HepG2 (cell line): ENCODE results near the gene ST6GALNAC3. TPM values are rescaled to one million over a fixed set of nuclear protein-coding genes. Genes with fewer than 3 reads are reported as not detected.

Experiments used
- ATAC-seq: fragments of 200-7000 bp; cut with Tn5 transposase; 3 replicates; pipeline ENCODE4 v1.9.1; 2020; ENCODE audit warnings: mild to moderate bottlenecking, moderate library complexity
- BruUV-seq: library from RNA; stranded (reverse); fragments of 400-500 nt; replicated peaks from 2 replicates; lab custom pipeline; 2021; lab: Mats Ljungman, UMichigan
- CTCF ChIA-PET: fragments of 300-600 bp; formaldehyde crosslinking; extraction: SDS; loops from one replicate; lab custom pipeline; 2021; ENCODE audit warnings: low total read pairs, inconsistent platforms, low intra/inter-chr PET ratio; lab: Yijun Ruan, JAX
- POLR2A ChIA-PET: fragments of 350-600 bp; sonication (Branson Sonifier 250); formaldehyde crosslinking; loops from one replicate; lab custom pipeline; 2020; ENCODE audit warnings: antibody characterized with exemption, inconsistent platforms; lab: Yijun Ruan, JAX
- DNase-seq: peaks from one replicate; pipeline ENCODE4 v3.0.0-alpha.2; 2015; ENCODE audit warnings: low spot score
- FAIRE-seq: peaks from 3 replicates; lab custom pipeline; 2011; peaks lifted over from hg19 to GRCh38; lab: Jason Lieb, UNC
- H2AFZ ChIP-seq: one replicate; pipeline ENCODE4 v1.6.1; 2011; ENCODE audit warnings: low read length, inconsistent platforms
- H3K27ac ChIP-seq: fragments of 300-600 bp; 3 replicates; pipeline ENCODE4 v1.8.0; 2011; ENCODE audit warnings: mixed run types, mild to moderate bottlenecking, mixed read lengths, low read length, inconsistent platforms; ENCODE audit not compliant: insufficient read depth; ENCODE audit errors: extremely low read length
- H3K27me3 ChIP-seq, 2 experiments: fragments of 200-600 bp in 1 of 2; 2 replicates in 1 of 2; 3 replicates in 1 of 2; pipeline versions ENCODE4 v1.6.0 to v1.8.0; 2011; ENCODE audit warnings: low read length in 2 of 2, mild to moderate bottlenecking in 2 of 2, moderate library complexity in 2 of 2, inconsistent platforms in 1 of 2; ENCODE audit not compliant: insufficient read depth in 2 of 2, control insufficient read depth in 1 of 2
- H3K36me3 ChIP-seq, 2 experiments: fragments of 200-600 bp in 1 of 2; replicated peaks in 1 of 2; 2 replicates in 1 of 2; 3 replicates in 1 of 2; pipeline versions ENCODE4 v1.5.1 to v1.8.0; 2011; ENCODE audit warnings: low read length in 2 of 2, inconsistent platforms in 1 of 2; ENCODE audit not compliant: insufficient read depth in 2 of 2, control insufficient read depth in 1 of 2
- H3K4me1 ChIP-seq: 2 replicates; pipeline ENCODE4 v1.5.1; 2012; ENCODE audit warnings: low read length, inconsistent platforms; ENCODE audit not compliant: insufficient read depth
- H3K4me2 ChIP-seq: 2 replicates; pipeline ENCODE4 v1.6.0; 2011; ENCODE audit warnings: low read depth, low read length, inconsistent platforms
- H3K4me3 ChIP-seq, 3 experiments: fragments of 200-600 bp in 1 of 3; sonication (generic), shearing (Covaris generic) in 1 of 3; replicated peaks in 1 of 3; 2 replicates each; pipeline ENCODE4 v1.5.1; 2011 to 2016; ENCODE audit warnings: low read length in 3 of 3, inconsistent platforms in 2 of 3, low read depth in 2 of 3, mild to moderate bottlenecking in 2 of 3, control low read depth in 1 of 3, mixed read lengths in 1 of 3; ENCODE audit not compliant: insufficient read depth in 1 of 3
- H3K79me2 ChIP-seq: one replicate; pipeline ENCODE4 v1.6.1; 2011; ENCODE audit warnings: low read length, inconsistent platforms; ENCODE audit not compliant: insufficient read depth
- H3K9ac ChIP-seq: 2 replicates; pipeline ENCODE4 v1.6.0; 2011; ENCODE audit warnings: mild to moderate bottlenecking, low read depth, low read length, inconsistent platforms; ENCODE audit not compliant: insufficient read depth
- H3K9me3 ChIP-seq: 2 replicates; pipeline ENCODE4 v1.5.1; 2012; ENCODE audit warnings: mild to moderate bottlenecking, low read length
- H4K20me1 ChIP-seq: 2 replicates; pipeline ENCODE4 v1.6.0; 2011; ENCODE audit warnings: inconsistent platforms, mild to moderate bottlenecking, low read length, moderate library complexity; ENCODE audit not compliant: insufficient read depth
- AHR ChIP-seq: IDR thresholded peaks from 2 replicates; pipeline ENCODE4 v1.6.1; 2018; ENCODE audit warnings: missing genetic modification reagents, missing compliant biosample characterization
- E2F2 ChIP-seq: sonication (generic); formaldehyde crosslinking; IDR thresholded peaks from 2 replicates; pipeline ENCODE4 v1.4.0; 2020; ENCODE audit warnings: missing genetic modification reagents, borderline replicate concordance
- KDM5A ChIP-seq: fragments of 200-600 bp; sonication (generic); IDR thresholded peaks from 2 replicates; pipeline ENCODE4 v1.7.0; 2018; ENCODE audit warnings: antibody characterized with exemption, mild to moderate bottlenecking, low read length, borderline replicate concordance
- SAFB2 ChIP-seq: sonication (generic); formaldehyde crosslinking; IDR thresholded peaks from 2 replicates; pipeline ENCODE4 v1.5.1; 2020; ENCODE audit warnings: missing genetic modification reagents, low read depth, mild to moderate bottlenecking, borderline replicate concordance
- YEATS4 ChIP-seq: sonication (generic); formaldehyde crosslinking; IDR thresholded peaks from 2 replicates; pipeline ENCODE4 v1.4.0; 2020; ENCODE audit warnings: missing genetic modification reagents, borderline replicate concordance
- ZBTB26 ChIP-seq: IDR thresholded peaks from 2 replicates; pipeline ENCODE4 v1.6.1; 2016; ENCODE audit warnings: missing compliant biosample characterization, missing genetic modification reagents, borderline replicate concordance
- ZEB1 ChIP-seq: IDR thresholded peaks from 2 replicates; pipeline ENCODE4 v1.6.1; 2012; ENCODE audit warnings: mild to moderate bottlenecking, low read depth, inconsistent platforms; ENCODE audit not compliant: insufficient replicate concordance
- ZNF256 ChIP-seq: sonication (generic); formaldehyde crosslinking; conservative IDR thresholded peaks from 2 replicates; pipeline ENCODE4 v1.4.0; 2020; ENCODE audit warnings: missing genetic modification reagents
- ZNF879 ChIP-seq: sonication (generic); formaldehyde crosslinking; IDR thresholded peaks from 2 replicates; pipeline ENCODE4 v1.8.1; 2023; ENCODE audit warnings: missing genetic modification reagents
- WGBS: methylation state at CpG from one replicate; pipeline ENCODE4 v1.1.6; 2017; ENCODE audit warnings: low lambda C conversion rate; 5-methylcytosine and 5-hydroxymethylcytosine counted together
- in situ Hi-C: cut with HindIII; loops from 2 replicates; pipeline ENCODE4 v1.10.0; 2017; ENCODE audit warnings: low pct_unique_long_range_greater_than_20kb; ENCODE audit not compliant: extremely low pct_ligation_motif_present
- intact Hi-C: fragments of 100-400 bp; cut with micrococcal nuclease; formaldehyde crosslinking; loops from one replicate; pipeline ENCODE4 v1.10.0; 2022; ENCODE audit not compliant: unreplicated experiment
- polyA plus RNA-seq, 8 experiments: library from polyadenylated mRNA; depleted of rRNA in 3 of 8; stranded (reverse) in 7 of 8; unstranded in 1 of 8; fragments of >200 nt; fragmentation: Illumina TruSeq in 4 of 8; extraction: Trizol in 4 of 8; gene quantifications; 2 replicates each; pipeline versions ENCODE4 v1.2.1 to v1.2.3, GENCODE V29; 2011 to 2016; ENCODE audit warnings: low read depth in 4 of 8, missing spikeins in 1 of 8, mixed read lengths in 1 of 8; ENCODE audit not compliant: insufficient read depth in 1 of 8
- total RNA-seq, 5 experiments: library from RNA; depleted of rRNA; stranded (reverse); fragments of >200 nt; fragmentation: Illumina TruSeq; extraction: Trizol; gene quantifications; 2 replicates each; pipeline ENCODE4 v1.2.3, GENCODE V29; 2016; ENCODE audit warnings: low read depth in 1 of 5
- TF ChIP-seq, protein P1 (sequence below): sonication (generic); formaldehyde crosslinking; IDR thresholded peaks from 2 replicates; pipeline ENCODE4 v1.8.1; 2023; ENCODE audit warnings: mild to moderate bottlenecking, missing genetic modification reagents, borderline replicate concordance
- TF ChIP-seq, protein P2 (sequence below): sonication (generic); formaldehyde crosslinking; conservative IDR thresholded peaks from 2 replicates; pipeline ENCODE4 v1.8.1; 2023; ENCODE audit warnings: missing genetic modification reagents

The ST6GALNAC3 gene
- total and polyA plus RNA-seq, 2 of the 13 experiments (the other 11 are each of a cell fraction or from before 2014, with no cell fraction given) = not detected

DNA sequence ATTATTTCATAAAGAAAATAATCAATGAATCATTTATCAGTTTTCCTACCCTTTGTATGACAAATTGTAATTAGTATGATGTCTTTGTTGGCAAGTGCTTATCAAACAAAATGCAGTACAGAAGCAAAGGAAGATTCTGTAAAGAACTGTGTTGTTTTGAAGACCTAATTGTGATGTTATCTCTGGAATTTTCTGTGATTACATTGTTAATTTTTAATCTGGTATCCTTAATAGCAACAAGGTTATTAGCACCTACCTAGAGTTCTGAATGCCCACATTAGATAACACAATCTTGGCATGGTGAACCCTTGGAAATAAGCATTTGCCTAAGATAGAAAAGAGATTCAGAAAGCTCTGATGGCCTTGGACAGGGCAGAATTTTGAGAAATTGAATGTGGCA lies 518.6 kb downstream of the ST6GALNAC3 start (continued):
- TF ChIP-seq, protein P1, sequence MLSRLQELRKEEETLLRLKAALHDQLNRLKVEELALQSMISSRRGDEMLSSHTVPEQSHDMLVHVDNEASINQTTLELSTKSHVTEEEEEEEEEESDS = no peak
- no peak for TF ChIP-seq YEATS4 (CRISPR knock-in tag)
- no peak for TF ChIP-seq ZNF879 (CRISPR knock-in tag)

GRCh38 chr1:76593618-76594017 lies 519.1 kb downstream of the ST6GALNAC3 start:
- no peak overlapping the region for H3K9ac ChIP-seq
- no peaks in the 10 kb centered on the region for H3K79me2 ChIP-seq
- CTCF ChIA-PET = no interaction called here
- H3K4me3 ChIP-seq = no peak overlapping the region
- no peak for FAIRE-seq
- ATAC-seq = no peak
- no peak for DNase-seq
- TF ChIP-seq SAFB2 (CRISPR knock-in tag) (no peak), ZNF256 (CRISPR knock-in tag) (no peak), ZBTB26 (CRISPR knock-in tag) (no peak), ZEB1 (no peak), E2F2 (no peak), AHR (CRISPR knock-in tag) (no peak), KDM5A (no peak)
- TF ChIP-seq, protein P2, sequence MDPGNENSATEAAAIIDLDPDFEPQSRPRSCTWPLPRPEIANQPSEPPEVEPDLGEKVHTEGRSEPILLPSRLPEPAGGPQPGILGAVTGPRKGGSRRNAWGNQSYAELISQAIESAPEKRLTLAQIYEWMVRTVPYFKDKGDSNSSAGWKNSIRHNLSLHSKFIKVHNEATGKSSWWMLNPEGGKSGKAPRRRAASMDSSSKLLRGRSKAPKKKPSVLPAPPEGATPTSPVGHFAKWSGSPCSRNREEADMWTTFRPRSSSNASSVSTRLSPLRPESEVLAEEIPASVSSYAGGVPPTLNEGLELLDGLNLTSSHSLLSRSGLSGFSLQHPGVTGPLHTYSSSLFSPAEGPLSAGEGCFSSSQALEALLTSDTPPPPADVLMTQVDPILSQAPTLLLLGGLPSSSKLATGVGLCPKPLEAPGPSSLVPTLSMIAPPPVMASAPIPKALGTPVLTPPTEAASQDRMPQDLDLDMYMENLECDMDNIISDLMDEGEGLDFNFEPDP (CRISPR knock-in tag) = no peak
- POLR2A ChIA-PET = no interaction called here
- H3K4me1 ChIP-seq = no peaks in the 10 kb centered on the region
- H3K36me3 ChIP-seq = no peaks in the 10 kb centered on the region
- WGBS = 25% methylated on average over 3 of the region's 3 CpGs
- BruUV-seq = no TSS peak
- no peak overlapping the region for H3K4me2 ChIP-seq
- no peaks in the 10 kb centered on the region for H3K27me3 ChIP-seq
- no peak overlapping the region for H3K27ac ChIP-seq
- no peaks in the 10 kb centered on the region for H4K20me1 ChIP-seq
- H2AFZ ChIP-seq = no peak overlapping the region
- in situ Hi-C loops (no loop called here), intact Hi-C loops (no loop called here)
- H3K9me3 ChIP-seq = peaks cover 47% of the 10 kb centered on the region
